Esophagus squamous epithelium (tissue), 4 donors: ENCODE measurements around the gene GID8.

ENCODE experiments used
- CTCF ChIP-seq, 6 experiments: fragments of 450-650 bp in 4 of 6; fragments of 200-600 bp in 2 of 6; sonication (generic) in 2 of 6; IDR thresholded peaks; one replicate each; pipeline ENCODE4 v1.5.1; 2016 to 2019; ENCODE audit warnings: antibody characterized with exemption in 6 of 6, mild to moderate bottlenecking in 4 of 6, moderate library complexity in 4 of 6
- POLR2A ChIP-seq, 4 donors: fragments of 450-650 bp; IDR thresholded peaks; one replicate each; pipeline ENCODE4 v1.6.1; 2017; ENCODE audit warnings: antibody characterized with exemption in 4 of 4, mild to moderate bottlenecking in 4 of 4, moderate library complexity in 3 of 4

GRCh38 chr20:62971211-62971949, 33.4 kb downstream of the GID8 start:
- TF ChIP-seq POLR2A (IDR thresholded peaks at IDR 0.05) (no peak), CTCF (IDR thresholded peaks at IDR 0.05) (no peak)
